Gastroesophageal sphincter (tissue), 4 donors: Measurements from ENCODE around the gene RPTOR. TPM values are rescaled to one million over a fixed set of nuclear protein-coding genes. Genes with fewer than 3 reads are reported as not detected.

ENCODE experiments used
- ATAC-seq: fragments of 150-250 bp; one replicate; pipeline ENCODE4 v1.9.1; 2016; ENCODE audit warnings: mild to moderate bottlenecking, moderate library complexity
- H3K27ac ChIP-seq, 4 donors: fragments of 200-600 bp; sonication (generic) in 3 of 4; 1 replicate in 3 of 4; 2 replicates in 1 of 4; pipeline ENCODE4 v1.5.1; 2016 to 2019
- H3K27me3 ChIP-seq: fragments of 200-600 bp; sonication (generic); one replicate; pipeline ENCODE4 v1.5.1; 2019
- H3K36me3 ChIP-seq, 2 donors: fragments of 200-600 bp; sonication (generic); one replicate each; pipeline ENCODE4 v1.5.1; 2019; ENCODE audit warnings: control low read depth in 1 of 2
- H3K4me1 ChIP-seq, 3 donors: fragments of 200-600 bp; sonication (generic); 1 replicate in 2 of 3; 2 replicates in 1 of 3; pipeline ENCODE4 v1.5.1; 2016 to 2019; ENCODE audit warnings: control low read depth in 2 of 3
- H3K4me3 ChIP-seq, 2 donors: fragments of 200-600 bp; sonication (generic); one replicate each; pipeline ENCODE4 v1.5.1; 2019; ENCODE audit warnings: mild to moderate bottlenecking in 1 of 2, moderate library complexity in 1 of 2
- H3K9me3 ChIP-seq, 3 donors: fragments of 200-600 bp; sonication (generic); one replicate each; pipeline ENCODE4 v1.5.1; 2017 to 2019; ENCODE audit warnings: control low read depth in 2 of 3
- CTCF ChIP-seq, 4 experiments: fragments of 200-600 bp in 2 of 4; fragments of 450-650 bp in 2 of 4; sonication (generic) in 1 of 4; IDR thresholded peaks; one replicate each; pipeline ENCODE4 v1.5.1; 2017 to 2019; ENCODE audit warnings: antibody characterized with exemption in 4 of 4, mild to moderate bottlenecking in 2 of 4, moderate library complexity in 2 of 4
- EP300 ChIP-seq: sonication (generic); formaldehyde crosslinking; IDR thresholded peaks from one replicate; pipeline ENCODE4 v1.6.1; 2017; ENCODE audit warnings: antibody characterized with exemption, mild to moderate bottlenecking
- POLR2A ChIP-seq, 2 donors: fragments of 450-650 bp; IDR thresholded peaks; one replicate each; pipeline ENCODE4 v1.6.1; 2017; ENCODE audit warnings: antibody characterized with exemption in 2 of 2, mild to moderate bottlenecking in 2 of 2, moderate library complexity in 1 of 2
- POLR2AphosphoS5 ChIP-seq: sonication (generic); formaldehyde crosslinking; IDR thresholded peaks from one replicate; pipeline ENCODE4 v1.6.1; 2017; ENCODE audit warnings: antibody characterized with exemption
- WGBS, 2 donors: methylation state at CpG; one replicate each; pipeline ENCODE4 v1.1.5; 2018; ENCODE audit warnings: low coverage in 1 of 2; 5-methylcytosine and 5-hydroxymethylcytosine counted together
- total RNA-seq, 4 donors: library from RNA; depleted of rRNA; stranded (reverse); fragments of >200 nt; gene quantifications; one replicate each; pipeline ENCODE4 v1.1.0, GENCODE V29; 2016

RPTOR gene
- total RNA-seq, 4 donors from 2014 or later: 25.7 to 56.8 (median 39.7) TPM

GRCh38 chr17:80584176-80584905 lies 39.7 kb downstream of the RPTOR start:
- no peak for ATAC-seq
- Histone ChIP-seq H3K27ac (no peak overlapping the region), H3K4me3 (no peak overlapping the region), H3K9me3 (no peaks in the 10 kb centered on the region), H3K36me3 (peaks cover 0 to 9% of the 10 kb centered on the region in 2 donors), H3K27me3 (no peaks in the 10 kb centered on the region), H3K4me1 (no peaks in the 10 kb centered on the region)
- no peak for TF ChIP-seq POLR2AphosphoS5
- TF ChIP-seq EP300: no peak
- no peak for TF ChIP-seq POLR2A (IDR thresholded peaks at IDR 0.05)
- TF ChIP-seq CTCF (IDR thresholded peaks at IDR 0.05): no peak
- 69 to 76% methylated on average over 5 to 10 of the region's 10 CpGs for WGBS, 2 donors

- no peaks in the 10 kb centered on the region for H3K9me3 ChIP-seq
- no peak overlapping the region for H3K27ac ChIP-seq
- H3K4me1 ChIP-seq: no peaks in the 10 kb centered on the region
- peaks cover 0 to 9% of the 10 kb centered on the region in 2 donors for H3K36me3 ChIP-seq
- TF ChIP-seq EP300: no peak
- no peak for TF ChIP-seq POLR2AphosphoS5
- no peak for TF ChIP-seq POLR2A (IDR thresholded peaks at IDR 0.05)
- TF ChIP-seq CTCF (IDR thresholded peaks at IDR 0.05): no peak
- 75 to 78% methylated on average over 9 to 19 of the region's 24 CpGs for WGBS, 2 donors
- H3K27me3 ChIP-seq: no peaks in the 10 kb centered on the region
- ATAC-seq: no peak
- no peak overlapping the region for H3K4me3 ChIP-seq
Measured at GRCh38 chr17:80585890-80586845, 41.5 kb downstream of the RPTOR start.

- H3K27me3 ChIP-seq: no peaks in the 10 kb centered on the region
- no peak overlapping the region for H3K4me3 ChIP-seq
- no peaks in the 10 kb centered on the region for H3K9me3 ChIP-seq
- no peaks in the 10 kb centered on the region for H3K4me1 ChIP-seq
- no peak overlapping the region for H3K27ac ChIP-seq
- TF ChIP-seq POLR2A (IDR thresholded peaks at IDR 0.05): no peak
- no peak for TF ChIP-seq POLR2AphosphoS5
- no peak for TF ChIP-seq CTCF (IDR thresholded peaks at IDR 0.05)
- peaks cover 0 to 3% of the 10 kb centered on the region in 2 donors for H3K36me3 ChIP-seq
- no peak for ATAC-seq
- WGBS, 2 donors: 90% methylated on average over 18 of the region's 25 CpGs; no CpG with 5 or more reads in 1 of the 2 donors
Measured at GRCh38 chr17:80586846-80587228, 42.2 kb downstream of the RPTOR start.

GRCh38 chr17:80588702-80589383 lies 44.2 kb downstream of the RPTOR start:
- WGBS, 2 donors: 72 to 89% methylated on average over 3 to 5 of the region's 9 CpGs
- no peak for TF ChIP-seq EP300
- TF ChIP-seq CTCF (IDR thresholded peaks at IDR 0.05): no peak
- TF ChIP-seq POLR2AphosphoS5: no peak
- no peak for TF ChIP-seq POLR2A (IDR thresholded peaks at IDR 0.05)
- Histone ChIP-seq H3K27me3 (no peaks in the 10 kb centered on the region), H3K9me3 (no peaks in the 10 kb centered on the region), H3K4me1 (no peaks in the 10 kb centered on the region), H3K4me3 (no peak overlapping the region), H3K36me3 (no peaks in the 10 kb centered on the region), H3K27ac (no peak overlapping the region)
- no peak for ATAC-seq
